RPMI8226 (cell line): Measurements from ENCODE around the gene PIPOX.

Experiments used
- DNase-seq: peaks from one replicate; pipeline ENCODE4 v3.0.0-alpha.2; 2015

Gene PIPOX

GRCh38 chr17:29048440-29049368 is 5.8 kb downstream of the PIPOX start:
- DNase-seq, result no peak

DNA sequence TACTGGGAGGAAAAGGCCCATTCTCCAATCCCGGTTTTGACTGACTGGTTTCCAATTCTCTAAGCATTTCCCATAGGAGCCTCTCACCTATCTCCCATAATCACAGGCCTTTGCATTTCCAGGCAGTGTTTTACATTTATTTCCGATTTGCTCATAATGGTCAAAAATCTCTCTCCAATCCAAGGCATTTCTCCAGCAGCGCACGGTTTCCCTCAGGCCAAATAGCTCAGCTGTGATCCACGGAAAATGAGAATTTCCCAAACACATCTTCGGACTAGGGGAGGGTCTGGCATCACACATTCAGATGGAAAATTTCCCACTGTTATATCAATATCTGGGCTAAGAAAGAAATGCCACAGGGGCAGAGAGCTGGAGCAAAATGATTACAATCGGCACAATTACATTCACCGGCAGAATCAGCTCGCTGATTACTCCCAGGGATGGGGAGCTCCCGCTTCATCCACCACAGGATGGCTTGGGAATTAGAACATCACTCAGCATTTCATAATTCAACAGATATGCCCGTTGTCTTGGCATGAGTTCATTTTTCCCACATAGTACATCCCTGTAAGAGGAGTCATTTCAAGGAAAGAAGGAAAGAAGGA is 6.7 kb downstream of the PIPOX start:
- DNase-seq, result no peak

GRCh38 chr17:29050176-29050575 is 7.2 kb downstream of the PIPOX start:
- no peak for DNase-seq

- DNase-seq, result no peak
These were observed 8.3 kb downstream of the PIPOX start for GRCh38 chr17:29051194-29051593.

GRCh38 chr17:29051731-29052130 is 8.8 kb downstream of the PIPOX start:
- DNase-seq, result no peak

GRCh38 chr17:29054835-29055234 is 11.9 kb downstream of the PIPOX start:
- no peak for DNase-seq

DNA sequence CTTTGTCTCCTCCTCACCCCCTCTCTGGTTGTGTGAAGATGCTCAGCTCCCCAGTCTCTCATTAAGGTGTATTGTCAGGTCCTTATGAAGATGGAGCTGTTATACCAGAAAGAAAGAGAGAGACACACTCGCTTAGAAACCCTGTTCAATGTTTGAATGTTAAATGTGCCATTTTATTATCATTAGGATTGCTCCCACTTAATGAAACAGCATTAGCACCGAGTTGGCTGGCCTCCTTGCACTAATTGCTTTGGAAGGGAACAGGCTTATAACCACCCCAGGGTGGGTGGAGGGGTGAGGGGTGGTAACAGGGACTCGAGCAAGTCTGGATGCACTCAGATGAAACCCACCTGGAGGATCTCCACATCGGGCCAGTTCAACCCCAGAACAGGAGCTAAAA is 14.4 kb downstream of the PIPOX start:
- no peak for DNase-seq

DNA sequence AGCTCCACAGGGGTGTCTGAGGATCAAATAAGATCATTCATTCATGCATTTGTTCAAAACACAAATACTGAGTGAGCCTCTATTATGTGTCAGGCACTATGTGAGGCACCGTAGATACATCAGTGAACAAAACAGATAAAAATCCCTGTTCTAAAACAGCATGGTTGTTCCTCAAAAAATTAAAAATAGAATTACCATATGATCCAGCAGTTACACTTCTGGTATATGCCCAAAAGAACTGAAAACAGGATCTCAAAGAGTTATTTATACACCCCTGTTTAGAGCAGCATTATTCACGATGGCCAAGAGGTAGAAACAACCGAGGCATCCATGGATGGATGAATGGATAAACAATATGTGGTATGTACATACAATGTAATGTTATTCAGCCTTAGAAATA is 15.4 kb downstream of the PIPOX start:
- DNase-seq, result no peak

GRCh38 chr17:29059281-29059680 is 16.3 kb downstream of the PIPOX start:
- DNase-seq, result no peak

DNA sequence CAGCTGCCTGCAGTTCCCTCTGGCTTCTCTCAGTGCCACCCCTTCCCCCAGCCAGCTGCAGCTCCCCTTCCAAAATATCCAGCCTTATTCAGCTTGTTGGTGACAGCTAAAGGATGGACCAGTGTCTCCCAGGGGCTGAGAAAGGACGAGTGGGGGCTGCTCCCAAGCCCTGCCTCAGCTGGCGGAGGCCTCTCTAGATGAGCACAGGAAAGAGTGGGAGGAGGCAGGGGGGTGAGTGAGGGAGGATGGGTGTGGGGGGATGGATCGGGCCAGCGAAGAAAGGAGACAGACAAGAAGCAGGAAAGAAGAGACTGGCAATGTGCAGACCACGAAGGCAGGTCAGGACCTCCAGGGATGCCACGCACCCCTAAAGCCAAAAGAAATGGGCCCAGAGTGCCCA is 17.5 kb downstream of the PIPOX start:
- DNase-seq, result no peak

GRCh38 chr17:29061036-29061435 is 18.1 kb downstream of the PIPOX start:
- DNase-seq, result no peak

DNA sequence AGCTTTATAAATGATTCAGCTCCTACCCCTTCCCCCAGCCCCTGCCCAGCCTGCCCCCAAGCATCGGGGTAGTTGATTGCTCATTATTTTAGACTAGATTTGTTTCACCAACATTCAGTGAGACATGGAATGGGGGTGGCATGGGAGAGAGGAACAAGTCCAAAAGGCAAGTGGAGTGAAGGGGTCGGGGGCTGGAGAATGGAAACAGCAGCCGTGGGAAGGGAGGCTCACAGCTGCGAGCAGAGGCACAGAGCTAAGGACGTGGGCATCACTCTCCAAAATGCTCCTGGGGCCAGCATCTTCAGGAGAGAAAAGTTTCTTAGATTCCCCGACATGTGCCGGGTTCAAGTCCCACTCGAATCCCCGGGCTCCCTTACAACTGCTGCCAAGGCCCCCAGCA is 19.3 kb downstream of the PIPOX start:
- no peak for DNase-seq

GRCh38 chr17:29063992-29064391 is 21.1 kb downstream of the PIPOX start:
- DNase-seq, result no peak

- DNase-seq, result no peak
These were observed 23.1 kb downstream of the PIPOX start for GRCh38 chr17:29066047-29066446.

DNA sequence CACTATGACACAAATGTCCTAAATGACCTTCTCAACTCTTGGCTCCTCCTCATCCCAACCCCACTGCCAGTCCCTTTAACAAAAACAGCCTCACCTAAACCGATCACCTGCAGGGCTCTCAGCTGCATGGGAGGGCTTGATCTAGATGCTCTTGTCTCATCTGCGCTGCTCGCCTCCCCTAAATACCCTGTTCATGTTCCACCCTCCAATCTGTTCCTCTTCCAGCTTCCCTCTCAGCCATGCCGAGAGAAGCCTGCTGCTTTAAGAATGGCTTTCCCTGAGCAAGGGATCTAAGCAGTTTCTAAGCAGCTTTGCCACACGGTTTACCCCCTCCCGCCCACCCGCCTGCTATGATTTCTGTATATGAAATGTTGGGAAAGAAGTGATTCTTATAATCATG is 23.7 kb downstream of the PIPOX start:
- no peak for DNase-seq

DNA sequence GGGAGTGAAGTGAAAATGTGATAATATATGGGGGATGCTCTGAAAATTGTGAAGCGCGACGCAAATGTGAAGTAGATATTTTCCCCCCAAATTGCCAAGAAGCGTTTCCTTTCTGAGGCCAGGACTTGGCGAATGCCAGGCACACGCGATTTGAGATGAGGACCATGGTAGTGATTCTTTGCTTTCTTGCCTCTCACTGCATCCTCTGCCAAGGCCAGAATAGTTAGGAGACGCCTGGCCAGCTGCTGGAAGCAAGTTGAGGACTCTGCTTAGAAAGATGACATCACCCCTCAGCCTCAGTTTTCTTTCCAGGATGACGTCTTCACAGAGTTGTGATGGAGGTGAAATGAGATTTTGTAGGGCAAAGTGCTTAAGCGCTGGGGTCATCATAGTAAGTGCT is 25.9 kb downstream of the PIPOX start:
- DNase-seq, result no peak

DNA sequence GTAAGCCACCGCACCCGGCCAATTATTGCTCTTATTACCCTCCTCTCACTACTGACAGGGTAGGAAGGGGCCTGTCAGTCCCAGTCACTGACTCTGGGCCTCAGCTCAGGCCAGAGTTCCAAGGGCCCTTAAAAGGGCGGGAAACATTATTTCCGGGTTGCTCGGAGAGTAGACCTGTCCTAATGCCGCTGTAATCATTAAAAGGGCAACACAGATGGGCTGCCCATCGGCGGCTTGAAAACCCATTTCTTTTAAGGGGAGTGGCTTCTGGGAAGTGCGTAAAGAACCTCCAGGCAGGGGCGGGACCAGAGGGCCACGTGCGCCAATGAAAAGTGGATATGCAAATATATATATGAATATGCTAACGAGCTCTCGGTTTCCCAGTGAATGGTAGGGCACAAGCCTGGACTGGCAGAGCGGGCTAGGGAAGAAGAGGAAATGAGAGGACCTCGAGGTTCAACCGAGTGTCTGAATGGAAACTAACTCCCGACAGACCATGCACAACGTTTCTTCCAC is 26.6 kb downstream of the PIPOX start:
- no peak for DNase-seq

DNA sequence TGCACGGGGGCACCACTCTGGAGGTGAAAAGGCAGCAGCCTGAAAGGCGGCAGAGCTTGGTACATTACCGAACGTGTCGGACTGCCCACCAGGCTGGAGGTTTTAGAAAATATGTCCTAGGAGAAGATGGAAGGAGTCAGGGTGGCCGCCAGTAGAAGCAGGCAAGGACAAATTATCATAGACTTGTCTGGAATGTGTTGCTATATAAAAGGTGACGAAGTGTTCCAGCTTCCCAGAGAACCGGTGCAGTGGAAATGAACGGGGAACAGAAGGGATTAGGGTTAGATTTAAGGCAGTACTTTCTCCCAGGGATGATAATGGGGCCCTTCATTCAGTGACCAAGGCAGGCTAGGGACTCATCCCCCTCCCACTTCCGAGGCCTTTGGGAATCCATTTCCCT is 27.4 kb downstream of the PIPOX start:
- no peak for DNase-seq

GRCh38 chr17:29070781-29071180 is 27.8 kb downstream of the PIPOX start:
- DNase-seq, result no peak

DNA sequence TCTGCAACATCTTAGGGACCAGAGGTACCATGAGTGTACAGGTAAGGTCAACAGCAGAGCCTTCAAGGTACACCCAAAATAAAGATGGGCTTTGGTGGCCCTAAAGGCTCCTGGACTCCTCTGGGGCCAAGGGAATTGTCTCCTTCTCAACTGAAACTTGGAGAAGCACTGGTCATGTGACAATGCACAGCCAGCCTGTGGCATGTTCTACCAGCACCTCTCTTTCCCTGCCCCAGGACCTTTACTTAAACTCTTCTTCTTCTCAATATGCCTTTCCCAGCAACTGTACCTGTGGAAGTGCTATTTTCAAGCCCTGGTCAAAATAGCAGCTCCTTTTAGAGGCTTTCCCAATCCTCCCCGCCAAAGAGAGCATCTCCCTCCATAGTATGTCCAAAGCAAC is 28.4 kb downstream of the PIPOX start:
- DNase-seq, result no peak

GRCh38 chr17:29073045-29073444 is 30.1 kb downstream of the PIPOX start:
- DNase-seq, result no peak

DNA sequence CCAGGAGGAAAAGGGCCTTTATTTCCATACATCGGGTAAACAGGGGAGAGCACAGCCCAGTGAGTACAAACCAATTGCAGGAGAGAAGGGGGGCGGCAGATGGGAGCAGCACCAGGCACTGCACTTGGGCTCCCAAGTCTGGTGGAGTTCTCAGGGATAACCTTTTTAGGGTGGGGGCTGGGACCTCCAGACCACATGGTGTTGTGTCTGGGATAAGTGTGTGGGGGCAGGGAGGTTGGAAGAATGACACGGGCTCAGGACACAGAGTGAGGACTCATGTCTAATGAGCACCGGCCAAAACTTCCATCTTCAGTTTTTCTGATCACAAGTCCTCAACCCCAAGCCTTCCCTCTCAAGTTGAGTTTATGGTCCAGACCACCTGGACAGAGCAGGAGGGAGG is 30.6 kb downstream of the PIPOX start:
- no peak for DNase-seq

DNA sequence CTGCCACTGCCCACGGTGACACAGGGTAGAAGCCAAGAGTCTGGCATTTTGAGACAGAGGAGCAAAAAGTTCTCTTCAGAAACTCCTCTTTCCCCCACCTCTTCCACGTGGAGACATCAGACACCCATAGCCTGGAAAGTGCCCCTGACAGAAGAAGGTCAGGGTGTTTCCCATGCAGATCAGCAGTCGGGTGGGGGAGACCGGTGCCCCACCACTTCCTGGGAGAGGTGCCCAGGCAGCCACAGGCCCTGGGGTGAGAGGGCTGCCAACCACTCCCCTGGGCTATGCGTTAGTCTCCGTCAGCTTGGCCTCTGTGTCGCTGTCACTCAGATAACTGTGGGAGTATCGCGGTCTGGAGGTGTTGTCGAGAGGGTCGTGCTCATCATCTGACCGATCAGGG is 31.5 kb downstream of the PIPOX start:
- no peak for DNase-seq

DNA sequence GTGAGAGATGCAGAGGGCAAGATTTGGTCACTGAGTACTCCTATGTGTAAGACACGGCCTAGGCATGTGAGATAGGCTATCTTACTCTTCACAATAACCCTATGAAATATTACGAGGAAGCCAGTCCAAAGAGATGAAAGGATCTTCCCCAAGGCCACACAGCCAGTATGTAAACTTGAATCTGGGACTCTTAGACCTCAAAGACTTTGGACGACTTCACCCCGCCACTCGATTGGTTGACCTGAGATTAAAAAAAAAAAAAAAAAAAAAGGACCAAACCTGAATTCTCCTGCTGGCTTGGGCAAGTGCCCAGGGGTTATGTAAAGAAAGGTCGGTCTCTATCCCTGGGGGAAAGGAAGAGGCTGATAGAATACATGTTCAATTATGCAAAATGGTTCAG is 33.1 kb downstream of the PIPOX start:
- no peak for DNase-seq
